Measurements from ENCODE around the gene TAOK2. TPM values are rescaled to one million over a fixed set of nuclear protein-coding genes. Genes with fewer than 3 reads are reported as not detected.
"Not testable (repeated sequence)": the region's sequence is repeated elsewhere in the genome, so short reads cannot be mapped to it uniquely, and the experiment has no call there.

The TAOK2 gene
- polyA plus RNA-seq, 3 donors, result 51.0 to 56.5 (median 53.1) TPM

- no peak for DNase-seq
Measured at GRCh38 chr16:30017277-30017656, 43.6 kb downstream of the TAOK2 start.

DNA sequence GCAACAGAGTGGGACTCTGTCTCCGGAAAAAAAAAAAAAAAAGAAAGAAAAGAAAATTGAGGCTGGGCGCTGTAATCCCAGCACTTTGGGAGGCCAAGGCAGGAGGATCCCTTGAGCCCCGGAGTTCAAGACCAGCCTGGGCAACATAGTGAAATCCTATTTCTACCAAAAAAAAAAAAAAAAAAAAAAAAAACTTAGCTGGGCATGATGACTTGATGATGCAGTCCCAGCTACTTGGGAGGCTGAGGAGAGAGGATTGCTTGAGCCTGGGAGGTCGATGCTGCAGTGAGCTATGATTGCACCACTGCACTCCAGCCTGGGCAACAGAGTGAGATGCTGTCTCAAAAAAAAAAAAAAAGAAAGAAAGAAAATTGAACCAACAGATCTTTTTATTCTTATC, 44.3 kb downstream of the TAOK2 start:
- DNase-seq, result not testable (repeated sequence)

DNA sequence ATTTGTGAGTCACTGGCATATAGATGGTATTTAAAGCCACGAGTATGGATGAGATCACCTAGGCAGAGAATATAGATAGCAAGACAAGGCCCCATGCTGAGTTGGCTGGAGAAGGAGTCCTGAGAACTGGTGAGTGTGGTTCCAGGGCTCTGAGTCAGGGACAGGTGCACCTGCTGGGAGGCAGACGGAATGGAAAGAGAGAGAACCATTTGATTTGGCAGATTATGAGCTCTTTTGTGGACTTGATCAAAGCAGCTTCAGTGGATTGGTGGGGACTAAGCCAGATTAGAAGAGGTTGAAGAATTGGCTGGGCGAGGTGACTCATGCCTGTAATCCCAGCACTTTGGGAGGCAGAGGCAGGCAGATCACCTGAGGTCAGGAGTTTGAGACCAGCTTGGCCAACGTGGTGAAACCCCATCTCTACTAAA, 45.1 kb downstream of the TAOK2 start:
- no peak for DNase-seq

DNA sequence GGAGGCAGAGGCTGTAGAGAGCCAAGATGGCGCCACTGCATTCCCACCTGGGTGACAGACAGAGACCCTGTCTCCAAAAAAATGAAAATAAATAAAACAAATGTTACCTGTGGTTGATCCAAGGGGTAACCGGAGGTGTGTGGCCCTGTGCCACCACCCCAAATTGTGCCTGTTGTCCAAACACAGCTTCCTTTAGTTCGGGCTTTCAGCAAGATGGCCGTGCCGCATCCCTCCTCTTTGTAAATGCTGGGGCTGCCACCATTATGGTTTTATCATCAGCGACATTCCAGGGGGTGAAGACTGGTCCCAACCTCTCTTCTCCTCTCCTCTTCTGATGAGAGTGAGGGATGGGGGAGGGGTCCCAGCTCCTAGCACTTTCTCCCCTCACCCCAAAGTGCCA, 49.2 kb downstream of the TAOK2 start, which contains the start of gene C16orf92:
C16orf92 (plus strand) TSS at position 312 of the 400 bp plus-strand sequence. CDS start 143 bp downstream, outside the sequence.
- no peak for DNase-seq

- no peak for DNase-seq
Measured at GRCh38 chr16:30023586-30023985, 49.9 kb downstream of the TAOK2 start.

DNA sequence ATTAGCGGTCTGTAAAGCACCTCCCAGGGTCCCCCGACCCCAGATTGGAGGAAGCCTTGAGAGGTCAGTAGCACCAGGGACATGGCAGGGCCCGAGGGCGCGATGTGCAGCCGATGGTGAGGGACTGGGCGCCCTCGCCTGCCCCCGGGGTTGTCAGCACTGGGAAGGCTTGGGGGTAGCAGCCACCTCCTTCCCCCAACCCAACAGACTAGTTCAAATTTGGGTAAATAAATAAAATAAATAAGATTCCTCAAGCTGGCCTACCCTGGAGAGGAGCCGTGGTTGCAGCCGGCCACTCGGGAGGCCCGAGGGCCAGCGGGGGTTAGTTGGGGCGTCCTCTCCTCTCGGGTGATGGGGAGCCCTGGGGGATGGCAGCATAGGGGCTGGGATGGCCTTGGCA, 50.8 kb downstream of the TAOK2 start:
- no peak for DNase-seq

- no peak for DNase-seq
Measured at GRCh38 chr16:30025156-30025555, 51.5 kb downstream of the TAOK2 start.

GRCh38 chr16:30025574-30025973, 51.9 kb downstream of the TAOK2 start:
- DNase-seq, result no peak

DNA sequence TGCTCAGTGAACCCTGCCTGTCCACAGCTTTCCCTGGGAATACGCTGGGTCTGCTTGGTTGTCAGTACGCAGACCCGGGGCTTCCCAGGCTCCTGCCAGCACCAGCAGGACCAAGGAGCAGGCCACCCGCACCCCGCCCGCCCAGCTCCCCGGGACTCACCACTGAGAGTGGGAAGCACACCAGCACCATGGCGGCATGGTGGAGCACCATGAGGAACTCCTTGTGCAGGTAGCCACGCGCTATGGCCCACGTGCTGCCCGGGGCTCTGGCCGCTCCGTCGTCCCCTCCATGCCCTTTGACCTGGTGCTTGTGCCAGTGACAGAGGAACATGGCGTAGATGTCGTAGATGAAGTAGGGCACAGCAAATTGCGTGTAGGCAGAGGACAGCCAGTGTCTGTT, 52.8 kb downstream of the TAOK2 start:
- DNase-seq, result no peak

- no peak for DNase-seq
Measured at GRCh38 chr16:30027588-30028437, 54.1 kb downstream of the TAOK2 start.

DNA sequence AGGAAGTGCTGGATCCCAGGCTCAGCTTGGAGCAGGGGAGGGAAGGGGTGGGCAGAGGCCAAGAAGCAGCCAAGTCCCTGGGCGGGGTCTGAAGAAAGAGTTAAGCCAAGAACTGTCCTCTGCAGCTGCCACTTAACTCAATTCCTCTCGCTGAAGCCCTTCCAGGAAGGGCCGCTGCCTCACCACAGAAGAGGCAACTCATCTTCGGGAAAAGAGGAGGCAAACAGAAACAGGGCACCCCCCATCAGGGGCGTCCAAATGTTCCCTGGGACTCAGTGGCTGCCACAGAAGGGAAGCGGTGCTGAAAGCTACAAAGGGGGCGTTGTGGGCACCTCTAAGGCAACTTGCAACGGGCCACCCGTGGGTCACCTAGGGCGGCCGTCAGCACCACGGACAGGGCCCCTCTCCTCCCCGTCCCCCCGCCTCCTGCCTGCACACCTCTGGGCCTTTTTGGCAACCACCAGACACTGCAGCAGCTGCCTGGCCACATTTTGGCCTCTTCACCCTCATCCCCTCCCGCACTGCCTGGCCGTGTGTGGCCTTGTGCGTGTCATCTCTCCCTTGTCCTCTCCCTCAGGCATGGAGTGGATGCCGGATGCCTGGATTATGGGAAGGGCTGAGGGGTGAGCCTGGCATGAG, 54.9 kb downstream of the TAOK2 start:
- DNase-seq, result peak; percentile 41

GRCh38 chr16:30030011-30030685, 56.5 kb downstream of the TAOK2 start:
- DNase-seq, result no peak

DNA sequence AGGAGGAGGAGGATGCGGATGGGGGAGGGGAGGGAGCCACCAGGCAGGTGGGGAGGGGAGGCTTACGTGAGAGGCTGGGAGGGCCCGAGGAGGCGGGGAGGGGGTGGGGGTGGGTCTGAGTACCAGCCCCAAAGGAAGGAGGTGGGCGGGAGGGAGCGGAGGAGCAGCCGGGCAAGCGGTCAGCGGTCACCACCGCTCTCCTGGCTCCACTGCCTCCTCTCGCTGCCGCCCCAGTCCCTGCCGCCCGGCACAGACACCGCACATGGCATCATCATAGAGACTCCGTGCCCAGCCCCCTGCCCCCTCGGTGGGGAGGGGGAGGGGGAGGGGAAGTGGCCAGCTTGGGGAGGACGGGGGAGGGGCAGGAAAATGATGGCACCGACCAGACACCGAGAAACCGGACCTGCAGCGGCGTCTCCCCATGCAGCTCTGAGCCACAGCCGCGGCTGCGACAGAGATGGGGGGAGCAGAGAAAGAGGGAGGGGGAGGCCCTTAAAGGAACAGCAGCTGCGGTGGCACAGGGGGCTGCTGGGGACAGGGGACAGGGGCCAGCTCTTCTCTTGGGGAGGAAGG, 57.3 kb downstream of the TAOK2 start, which contains the start of gene TLCD3B:
TLCD3B (minus strand) TSS at position 431 of the 573 bp plus-strand sequence. CDS start 744 bp downstream, outside the sequence.
- no peak for DNase-seq

DNA sequence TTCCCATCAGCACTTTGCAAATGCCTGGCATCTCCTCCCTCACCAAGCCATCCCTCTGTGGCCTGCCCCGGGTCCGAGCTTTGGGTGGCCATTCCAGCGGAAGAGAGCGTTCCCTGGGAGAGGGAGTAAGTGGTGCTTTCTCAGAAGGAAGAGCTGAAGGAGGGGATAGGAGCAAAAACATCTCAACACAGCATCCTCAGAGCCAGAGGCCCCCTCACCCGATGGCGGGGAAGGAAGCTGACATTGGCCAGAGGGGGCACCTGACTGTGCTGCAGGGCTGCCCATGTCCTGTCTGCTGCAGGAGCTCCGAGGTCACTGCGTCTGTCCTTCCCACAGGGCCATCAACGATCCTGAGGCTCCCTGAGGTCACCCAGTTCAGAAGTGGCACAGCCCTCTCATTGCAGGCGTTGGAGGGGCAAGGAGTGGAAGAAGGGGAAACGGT, 57.8 kb downstream of the TAOK2 start:
- no peak for DNase-seq

DNA sequence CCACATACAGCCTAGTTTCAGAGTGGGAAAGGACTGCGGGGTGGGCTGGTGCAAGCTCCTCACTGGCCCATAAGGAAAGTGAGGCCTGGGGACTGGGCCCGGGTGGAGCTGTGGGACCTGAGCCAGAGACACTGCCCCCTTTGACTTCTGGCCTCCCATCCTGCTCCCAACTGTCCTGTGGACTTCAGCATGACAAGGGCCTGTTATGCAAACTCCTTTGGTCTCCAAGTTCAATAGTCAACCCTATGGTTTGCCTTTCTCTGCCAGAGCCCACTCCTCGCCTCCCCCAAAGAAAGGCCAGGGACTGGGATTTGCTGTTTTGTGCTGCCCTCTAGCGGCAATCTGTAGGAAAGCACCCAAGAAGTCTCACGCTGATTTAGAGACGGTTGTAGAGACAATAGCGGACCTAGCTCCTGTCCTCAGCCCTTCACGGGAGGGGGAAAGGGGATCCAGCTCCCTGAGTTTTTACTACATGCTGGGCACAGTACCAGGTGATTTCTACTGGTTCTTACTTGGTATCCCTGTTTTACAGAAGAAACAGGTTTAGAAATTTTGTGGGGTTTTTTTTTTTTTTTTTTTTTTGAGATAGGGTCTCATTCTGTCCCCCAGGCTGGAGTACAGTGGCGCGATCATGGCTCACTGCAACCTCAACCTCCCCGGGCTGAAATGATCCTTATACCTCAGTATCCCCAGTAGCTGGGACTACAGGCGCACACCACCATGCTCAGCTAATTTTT, 58.6 kb downstream of the TAOK2 start:
- DNase-seq, result peak; percentile 82

DNA sequence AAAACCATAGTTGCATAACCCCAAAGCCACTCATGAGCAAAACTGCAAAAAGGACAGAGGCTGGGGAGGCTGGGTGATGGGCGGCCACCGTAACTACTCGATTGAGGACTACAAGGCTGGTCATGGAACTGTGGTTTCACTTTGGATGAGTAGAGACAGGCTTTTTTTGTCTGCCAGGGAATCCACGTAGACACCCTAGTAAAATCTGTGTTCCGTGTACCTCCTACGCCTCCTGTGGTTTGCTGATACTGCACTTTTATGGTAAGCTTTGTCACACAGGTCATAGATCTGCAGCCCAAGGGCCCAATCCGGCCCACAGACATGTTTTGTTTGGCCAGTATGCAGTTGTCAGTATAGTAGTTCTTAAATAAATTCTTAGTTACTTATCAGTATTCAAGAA, 59.6 kb downstream of the TAOK2 start:
- DNase-seq, result no peak

GRCh38 chr16:30040221-30040620, 66.6 kb downstream of the TAOK2 start:
- DNase-seq, result no peak

DNA sequence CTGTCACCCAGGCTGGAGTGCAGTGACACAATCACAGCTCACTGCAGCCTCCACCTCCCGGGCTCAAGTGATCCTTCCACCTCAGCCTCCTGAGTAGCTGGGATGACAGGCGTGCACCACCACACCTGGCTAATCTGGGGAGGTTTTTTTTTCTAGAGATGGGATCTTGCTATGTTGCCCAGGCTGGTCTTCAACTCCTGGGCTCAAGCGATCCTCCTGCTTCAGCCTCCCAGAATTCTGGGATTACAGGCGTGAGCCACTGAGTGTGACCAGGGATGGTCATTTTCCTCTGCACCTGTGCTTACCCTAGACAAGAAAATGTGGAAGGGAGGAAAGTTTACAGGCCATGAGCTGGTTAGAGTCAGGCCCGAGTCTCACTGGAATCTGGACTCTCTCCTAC, 67.0 kb downstream of the TAOK2 start:
- not testable (repeated sequence) for DNase-seq

DNA sequence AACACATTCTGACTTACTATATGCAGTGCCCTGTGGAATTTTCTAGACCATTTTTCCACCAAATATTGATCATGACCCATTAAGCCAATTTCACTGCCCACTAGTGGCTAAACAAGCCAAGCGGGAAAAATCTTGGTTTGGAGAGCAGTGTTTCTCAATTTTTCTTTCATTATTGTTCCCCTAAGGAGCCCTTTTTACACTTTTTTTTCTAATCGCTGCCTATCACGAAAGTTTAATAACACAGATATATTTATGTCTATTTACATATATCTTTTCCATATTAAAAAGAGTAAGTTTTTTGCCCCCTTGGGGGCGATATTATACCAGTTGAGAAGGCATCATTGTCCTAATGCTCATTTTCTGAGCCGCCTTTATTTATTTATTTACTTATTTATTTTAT, 68.2 kb downstream of the TAOK2 start:
- DNase-seq, result no peak

All from renal pelvis (tissue), 4 donors.